Thymus (tissue), 11 donors: ENCODE measurements around the gene CTRB2. TPM values are rescaled to one million over a fixed set of nuclear protein-coding genes. Genes with fewer than 3 reads are reported as not detected.

Experiments used
- DNase-seq, 9 donors: peaks; one replicate each; pipeline ENCODE4 v3.0.0-alpha.2; 2013; ENCODE audit warnings: low spot score in 9 of 9, low read depth in 6 of 9, missing footprints in 1 of 9
- H3K27ac ChIP-seq, 2 donors: one replicate each; pipeline ENCODE4 v1.5.1; 2013; ENCODE audit warnings: control low read depth in 1 of 2, low read depth in 1 of 2, low read length in 1 of 2, mild to moderate bottlenecking in 1 of 2, moderate library complexity in 1 of 2
- H3K27me3 ChIP-seq, 2 donors: one replicate each; pipeline ENCODE4 v1.5.1; 2013; ENCODE audit warnings: low read length in 1 of 2; ENCODE audit not compliant: control insufficient read depth in 2 of 2, insufficient read depth in 1 of 2
- H3K36me3 ChIP-seq, 2 donors: one replicate each; pipeline ENCODE4 v1.5.1; 2013; ENCODE audit warnings: low read length in 1 of 2, mild to moderate bottlenecking in 1 of 2, moderate library complexity in 1 of 2; ENCODE audit not compliant: control insufficient read depth in 2 of 2, insufficient read depth in 2 of 2
- H3K4me1 ChIP-seq, 2 donors: one replicate each; pipeline ENCODE4 v1.5.1; 2013; ENCODE audit warnings: low read length in 2 of 2; ENCODE audit not compliant: control insufficient read depth in 2 of 2, insufficient read depth in 2 of 2
- H3K4me3 ChIP-seq, 2 donors: one replicate each; pipeline ENCODE4 v1.5.1; 2013; ENCODE audit warnings: low read length in 2 of 2, control low read depth in 1 of 2, mild to moderate bottlenecking in 1 of 2
- H3K9me3 ChIP-seq, 2 donors: one replicate each; pipeline ENCODE4 v1.5.1; 2013; ENCODE audit warnings: low read length in 1 of 2, mild to moderate bottlenecking in 1 of 2; ENCODE audit not compliant: control insufficient read depth in 2 of 2, insufficient read depth in 1 of 2
- WGBS: extraction: QIAGEN DNeasy Blood & Tissue Kit; methylation state at CpG from one replicate; pipeline ENCODE4 v1.1.7; 2013; 5-methylcytosine and 5-hydroxymethylcytosine counted together
- polyA plus RNA-seq: library from polyadenylated mRNA; stranded (reverse); fragments of 200-250 nt; gene quantifications from one replicate; pipeline ENCODE4 v1.2.3, GENCODE V29; 2013
- total RNA-seq: library from RNA; stranded (reverse); fragments of 120-200 nt; gene quantifications from one replicate; pipeline ENCODE4 v1.2.4, GENCODE V29; 2013
- donor health status: healthy.

CTRB2 gene
- total and polyA plus RNA-seq, 2 donors: 0.59 TPM; not detected in 1

GRCh38 chr16:75250089-75250808, 43.3 kb upstream of the CTRB2 start:
- peak overlapping the region in 1 of 2 donors; percentile 38 for H3K4me3 ChIP-seq
- peaks cover 4 to 13% of the 10 kb centered on the region in 2 donors for H3K4me1 ChIP-seq
- no peak overlapping the region for H3K27ac ChIP-seq
- no peaks in the 10 kb centered on the region for H3K36me3 ChIP-seq
- no peak for DNase-seq
- H3K9me3 ChIP-seq: no peaks in the 10 kb centered on the region
- H3K27me3 ChIP-seq: peaks cover 84 to 96% of the 10 kb centered on the region in 2 donors
- WGBS: 7% methylated on average over 29 of the region's 29 CpGs

- no peaks in the 10 kb centered on the region for H3K9me3 ChIP-seq
- H3K27ac ChIP-seq: no peak overlapping the region
- no peak for DNase-seq
- peaks cover 76 to 94% of the 10 kb centered on the region in 2 donors for H3K27me3 ChIP-seq
- no peak overlapping the region for H3K4me3 ChIP-seq
- H3K36me3 ChIP-seq: no peaks in the 10 kb centered on the region
- 88% methylated on average over 5 of the region's 5 CpGs for WGBS
- peaks cover 4 to 17% of the 10 kb centered on the region in 2 donors for H3K4me1 ChIP-seq
Observed at GRCh38 chr16:75249441-75249840, 42.5 kb upstream of the CTRB2 start.

GRCh38 chr16:75248536-75249380, 41.8 kb upstream of the CTRB2 start:
- H3K27ac ChIP-seq: no peak overlapping the region
- H3K36me3 ChIP-seq: no peaks in the 10 kb centered on the region
- H3K27me3 ChIP-seq: peaks cover 69 to 90% of the 10 kb centered on the region in 2 donors
- peaks cover 4 to 19% of the 10 kb centered on the region in 2 donors for H3K4me1 ChIP-seq
- H3K4me3 ChIP-seq: no peak overlapping the region
- no peak for DNase-seq
- no peaks in the 10 kb centered on the region for H3K9me3 ChIP-seq
- WGBS: 88% methylated on average over 17 of the region's 17 CpGs

- Histone ChIP-seq H3K27ac (no peak overlapping the region), H3K4me3 (no peak overlapping the region), H3K4me1 (peaks cover 4 to 19% of the 10 kb centered on the region in 2 donors), H3K9me3 (no peaks in the 10 kb centered on the region), H3K27me3 (peaks cover 62 to 83% of the 10 kb centered on the region in 2 donors), H3K36me3 (no peaks in the 10 kb centered on the region)
- no peak for DNase-seq
- 82% methylated on average over 13 of the region's 13 CpGs for WGBS
Observed at GRCh38 chr16:75248142-75248535, 41.2 kb upstream of the CTRB2 start.

- H3K27me3 ChIP-seq: peaks cover 54 to 75% of the 10 kb centered on the region in 2 donors
- no peaks in the 10 kb centered on the region for H3K9me3 ChIP-seq
- no peak overlapping the region for H3K27ac ChIP-seq
- 96% methylated on average over 13 of the region's 13 CpGs for WGBS
- DNase-seq: no peak
- peaks cover 4 to 19% of the 10 kb centered on the region in 2 donors for H3K4me1 ChIP-seq
- no peaks in the 10 kb centered on the region for H3K36me3 ChIP-seq
- H3K4me3 ChIP-seq: no peak overlapping the region
Observed at GRCh38 chr16:75247249-75247648, 40.3 kb upstream of the CTRB2 start.

GRCh38 chr16:75246504-75247205, 39.7 kb upstream of the CTRB2 start:
- Histone ChIP-seq H3K4me3 (no peak overlapping the region), H3K36me3 (no peaks in the 10 kb centered on the region), H3K9me3 (no peaks in the 10 kb centered on the region), H3K27me3 (peaks cover 48 to 69% of the 10 kb centered on the region in 2 donors), H3K27ac (no peak overlapping the region), H3K4me1 (peaks cover 4 to 16% of the 10 kb centered on the region in 2 donors)
- no peak for DNase-seq
- 98% methylated on average over 12 of the region's 12 CpGs for WGBS

GRCh38 chr16:75244844-75245758, 38.1 kb upstream of the CTRB2 start:
- Histone ChIP-seq H3K27me3 (peaks cover 32 to 55% of the 10 kb centered on the region in 2 donors), H3K9me3 (no peaks in the 10 kb centered on the region), H3K27ac (peak overlapping the region; percentile 19 to 57), H3K36me3 (no peaks in the 10 kb centered on the region), H3K4me3 (no peak overlapping the region), H3K4me1 (peaks cover 0 to 11% of the 10 kb centered on the region in 2 donors)
- 77% methylated on average over 25 of the region's 25 CpGs for WGBS
- DNase-seq: no peak

GRCh38 chr16:75244225-75244809, 37.4 kb upstream of the CTRB2 start:
- DNase-seq: no peak
- H3K9me3 ChIP-seq: no peaks in the 10 kb centered on the region
- peak overlapping the region; percentile 57 to 64 for H3K27ac ChIP-seq
- peaks cover 0 to 11% of the 10 kb centered on the region in 2 donors for H3K4me1 ChIP-seq
- H3K36me3 ChIP-seq: no peaks in the 10 kb centered on the region
- 87% methylated on average over 7 of the region's 7 CpGs for WGBS
- no peak overlapping the region for H3K4me3 ChIP-seq
- H3K27me3 ChIP-seq: peaks cover 24 to 48% of the 10 kb centered on the region in 2 donors
